ENCODE data around the gene OR6J1. TPM values are rescaled to one million over a fixed set of nuclear protein-coding genes. Genes with fewer than 3 reads are reported as not detected.

OR6J1 gene
- total and polyA plus RNA-seq, 2 of the 13 experiments (the other 11 are each of a cell fraction or from before 2014, with no cell fraction given) = not detected

- TF ChIP-seq MAFG (CRISPR knock-in tag; IDR thresholded peaks at IDR 0.05) = no peak
- TF ChIP-seq PLRG1 (conservative IDR thresholded peaks at IDR 0.05) = no peak
- TF ChIP-seq, protein P1, sequence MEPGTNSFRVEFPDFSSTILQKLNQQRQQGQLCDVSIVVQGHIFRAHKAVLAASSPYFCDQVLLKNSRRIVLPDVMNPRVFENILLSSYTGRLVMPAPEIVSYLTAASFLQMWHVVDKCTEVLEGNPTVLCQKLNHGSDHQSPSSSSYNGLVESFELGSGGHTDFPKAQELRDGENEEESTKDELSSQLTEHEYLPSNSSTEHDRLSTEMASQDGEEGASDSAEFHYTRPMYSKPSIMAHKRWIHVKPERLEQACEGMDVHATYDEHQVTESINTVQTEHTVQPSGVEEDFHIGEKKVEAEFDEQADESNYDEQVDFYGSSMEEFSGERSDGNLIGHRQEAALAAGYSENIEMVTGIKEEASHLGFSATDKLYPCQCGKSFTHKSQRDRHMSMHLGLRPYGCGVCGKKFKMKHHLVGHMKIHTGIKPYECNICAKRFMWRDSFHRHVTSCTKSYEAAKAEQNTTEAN (CRISPR knock-in tag; conservative IDR thresholded peaks at IDR 0.05) = no peak
- peak; percentile 83 for TF ChIP-seq KDM5B (CRISPR knock-in tag; IDR thresholded peaks at IDR 0.05; ENCODE audit: borderline replicate concordance)
- no peak for TF ChIP-seq ZNF496 (CRISPR knock-in tag; IDR thresholded peaks at IDR 0.05; ENCODE audit: insufficient replicate concordance)
- TF ChIP-seq ZNF7 (CRISPR knock-in tag; IDR thresholded peaks at IDR 0.05) = peak; percentile 46
- 0 out of 2 replicates have a peak, but pooled peaks have one; percentile 93 for TF ChIP-seq ZNF251 (CRISPR knock-in tag; IDR thresholded peaks at IDR 0.05)
- TF ChIP-seq SUZ12 (IDR thresholded peaks at IDR 0.05; ENCODE audit: low read depth, low read length) = no peak
- peak; percentile 93 for TF ChIP-seq ZMAT3 (CRISPR knock-in tag; conservative IDR thresholded peaks at IDR 0.05)
- TF ChIP-seq, protein P2, sequence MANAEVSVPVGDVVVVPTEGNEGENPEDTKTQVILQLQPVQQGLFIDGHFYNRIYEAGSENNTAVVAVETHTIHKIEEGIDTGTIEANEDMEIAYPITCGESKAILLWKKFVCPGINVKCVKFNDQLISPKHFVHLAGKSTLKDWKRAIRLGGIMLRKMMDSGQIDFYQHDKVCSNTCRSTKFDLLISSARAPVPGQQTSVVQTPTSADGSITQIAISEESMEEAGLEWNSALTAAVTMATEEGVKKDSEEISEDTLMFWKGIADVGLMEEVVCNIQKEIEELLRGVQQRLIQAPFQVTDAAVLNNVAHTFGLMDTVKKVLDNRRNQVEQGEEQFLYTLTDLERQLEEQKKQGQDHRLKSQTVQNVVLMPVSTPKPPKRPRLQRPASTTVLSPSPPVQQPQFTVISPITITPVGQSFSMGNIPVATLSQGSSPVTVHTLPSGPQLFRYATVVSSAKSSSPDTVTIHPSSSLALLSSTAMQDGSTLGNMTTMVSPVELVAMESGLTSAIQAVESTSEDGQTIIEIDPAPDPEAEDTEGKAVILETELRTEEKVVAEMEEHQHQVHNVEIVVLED (CRISPR knock-in tag; IDR thresholded peaks at IDR 0.05; ENCODE audit: borderline replicate concordance) = peak; percentile 74
- TF ChIP-seq ZNF784 (CRISPR knock-in tag; IDR thresholded peaks at IDR 0.05; ENCODE audit: borderline replicate concordance) = peak; percentile 36; the same call in 1 of the 2 replicates
- no peak for TF ChIP-seq ZNF816 (CRISPR knock-in tag; IDR thresholded peaks at IDR 0.05; ENCODE audit: borderline replicate concordance)
- no peak for TF ChIP-seq ZFP82 (CRISPR knock-in tag; IDR thresholded peaks at IDR 0.05; ENCODE audit: borderline replicate concordance)
- peak; percentile 91 for TF ChIP-seq ETV5 (CRISPR knock-in tag; IDR thresholded peaks at IDR 0.05; ENCODE audit: borderline replicate concordance)
- TF ChIP-seq, protein P3, sequence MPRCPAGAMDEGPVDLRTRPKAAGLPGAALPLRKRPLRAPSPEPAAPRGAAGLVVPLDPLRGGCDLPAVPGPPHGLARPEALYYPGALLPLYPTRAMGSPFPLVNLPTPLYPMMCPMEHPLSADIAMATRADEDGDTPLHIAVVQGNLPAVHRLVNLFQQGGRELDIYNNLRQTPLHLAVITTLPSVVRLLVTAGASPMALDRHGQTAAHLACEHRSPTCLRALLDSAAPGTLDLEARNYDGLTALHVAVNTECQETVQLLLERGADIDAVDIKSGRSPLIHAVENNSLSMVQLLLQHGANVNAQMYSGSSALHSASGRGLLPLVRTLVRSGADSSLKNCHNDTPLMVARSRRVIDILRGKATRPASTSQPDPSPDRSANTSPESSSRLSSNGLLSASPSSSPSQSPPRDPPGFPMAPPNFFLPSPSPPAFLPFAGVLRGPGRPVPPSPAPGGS (CRISPR knock-in tag; IDR thresholded peaks at IDR 0.05) = peak; percentile 96
- TF ChIP-seq ZNF747 (CRISPR knock-in tag; IDR thresholded peaks at IDR 0.05; ENCODE audit: borderline replicate concordance) = peak; percentile 83; the same call in 1 of the 2 replicates
- no peak for TF ChIP-seq CBX2 (IDR thresholded peaks at IDR 0.05; ENCODE audit: low read depth, low read length)
- TF ChIP-seq CBX2 (CRISPR knock-in tag; IDR thresholded peaks at IDR 0.05; ENCODE audit: low read depth) = no peak
- TF ChIP-seq ZNF644 (CRISPR knock-in tag; IDR thresholded peaks at IDR 0.05; ENCODE audit: low read depth) = no peak
- TF ChIP-seq DNMT1 (CRISPR knock-in tag; IDR thresholded peaks at IDR 0.05) = no peak; the same call in none of the 2 replicates
- TF ChIP-seq TSC22D2 (CRISPR knock-in tag; IDR thresholded peaks at IDR 0.05; ENCODE audit: borderline replicate concordance) = peak; percentile 86; the same call in 1 of the 2 replicates
- 0 out of 2 replicates have a peak, but pooled peaks have one; percentile 55 for TF ChIP-seq ZNF704 (CRISPR knock-in tag; IDR thresholded peaks at IDR 0.05; ENCODE audit: borderline replicate concordance)
- TF ChIP-seq ZBTB20 (CRISPR knock-in tag; IDR thresholded peaks at IDR 0.05; ENCODE audit: borderline replicate concordance, low read depth) = peak; percentile 73; the same call in 1 of the 2 replicates
Measured at GRCh38 chr14:22589096-22589839, 54.9 kb downstream of the OR6J1 start, which contains the start of gene DAD1 (continued).
